CD4-positive, alpha-beta memory T cell (primary cell): ENCODE results near the gene SLC35G6. TPM values are rescaled to one million over a fixed set of nuclear protein-coding genes. Genes with fewer than 3 reads are reported as not detected.

Experiments used
- CTCF ChIA-PET: fragments of 350-600 bp; sonication (Branson Sonifier 250); formaldehyde crosslinking; loops from one replicate; lab custom pipeline; 2021; ENCODE audit warnings: inconsistent platforms; ENCODE audit not compliant: partially characterized antibody; lab: Charles Lee
- POLR2A ChIA-PET: fragments of 350-600 bp; sonication (Branson Sonifier 250); formaldehyde crosslinking; loops from one replicate; lab custom pipeline; 2021; ENCODE audit not compliant: partially characterized antibody; lab: Charles Lee
- DNase-seq, 5 donors: peaks; one replicate each; pipeline versions ENCODE4 v3.0.0 to v3.0.0-alpha.2; 2020 to 2022; ENCODE audit warnings: mixed read lengths in 1 of 5
- H3K27ac ChIP-seq: one replicate; pipeline ENCODE4 v1.7.0; 2013; ENCODE audit warnings: low read depth, low read length
- H3K27me3 ChIP-seq: 2 replicates; pipeline ENCODE4 v1.7.0; 2013; ENCODE audit warnings: mild to moderate bottlenecking, low read length, moderate library complexity; ENCODE audit not compliant: insufficient read depth
- H3K36me3 ChIP-seq: 2 replicates; pipeline ENCODE4 v1.7.0; 2013; ENCODE audit warnings: mild to moderate bottlenecking, low read length, moderate library complexity; ENCODE audit not compliant: insufficient read depth
- H3K4me1 ChIP-seq: 2 replicates; pipeline ENCODE4 v1.7.0; 2013; ENCODE audit warnings: mild to moderate bottlenecking, low read length, moderate library complexity; ENCODE audit not compliant: insufficient read depth
- H3K4me3 ChIP-seq, 2 donors: one replicate each; pipeline ENCODE4 v1.7.0; 2013; ENCODE audit warnings: low read length in 2 of 2, mild to moderate bottlenecking in 1 of 2
- H3K9me3 ChIP-seq, 2 donors: one replicate each; pipeline ENCODE4 v1.7.0; 2013; ENCODE audit warnings: low read length in 2 of 2, control low read depth in 1 of 2; ENCODE audit not compliant: control insufficient read depth in 1 of 2
- H3K27ac Mint-ChIP-seq, 7 donors: one replicate each; pipeline ENCODE4 v1.8.0; 2020 to 2021; ENCODE audit warnings: mixed read lengths in 7 of 7, mild to moderate bottlenecking in 6 of 7, inconsistent platforms in 3 of 7, moderate library complexity in 3 of 7
- H3K27me3 Mint-ChIP-seq, 2 donors: one replicate each; pipeline ENCODE4 v1.8.0; 2020 to 2021; ENCODE audit warnings: mixed read lengths in 2 of 2
- H3K36me3 Mint-ChIP-seq, 2 donors: one replicate each; pipeline ENCODE4 v1.8.0; 2020 to 2021; ENCODE audit warnings: mixed read lengths in 2 of 2, inconsistent platforms in 1 of 2, mild to moderate bottlenecking in 1 of 2
- H3K4me1 Mint-ChIP-seq, 4 donors: one replicate each; pipeline ENCODE4 v1.8.0; 2020 to 2021; ENCODE audit warnings: mixed read lengths in 4 of 4, mild to moderate bottlenecking in 1 of 4
- H3K4me3 Mint-ChIP-seq, 8 donors: one replicate each; pipeline ENCODE4 v1.8.0; 2020 to 2021; ENCODE audit warnings: mixed read lengths in 8 of 8, mild to moderate bottlenecking in 7 of 8, moderate library complexity in 6 of 8, inconsistent platforms in 3 of 8
- H3K9me3 Mint-ChIP-seq, 8 donors: one replicate each; pipeline ENCODE4 v1.8.0; 2020 to 2021; ENCODE audit warnings: mixed read lengths in 8 of 8, mild to moderate bottlenecking in 5 of 8, inconsistent platforms in 3 of 8, moderate library complexity in 1 of 8
- intact Hi-C: fragments of 100-400 bp; cut with micrococcal nuclease; formaldehyde crosslinking; loops from one replicate; pipeline ENCODE4 v1.15.1; 2023
- polyA plus RNA-seq, 2 donors: library from polyadenylated mRNA; unstranded; fragments of 300-500 nt; fragmentation: Illumina TruSeq; gene quantifications; one replicate each; pipeline ENCODE4 v1.2.3, GENCODE V29; 2021
- total RNA-seq, 2 experiments: library from RNA; stranded (reverse); gene quantifications; one replicate each; pipeline ENCODE4 v1.2.3, GENCODE V29; 2021

SLC35G6 gene
- total and polyA plus RNA-seq, 4 experiments from 2014 or later: not detected

DNA sequence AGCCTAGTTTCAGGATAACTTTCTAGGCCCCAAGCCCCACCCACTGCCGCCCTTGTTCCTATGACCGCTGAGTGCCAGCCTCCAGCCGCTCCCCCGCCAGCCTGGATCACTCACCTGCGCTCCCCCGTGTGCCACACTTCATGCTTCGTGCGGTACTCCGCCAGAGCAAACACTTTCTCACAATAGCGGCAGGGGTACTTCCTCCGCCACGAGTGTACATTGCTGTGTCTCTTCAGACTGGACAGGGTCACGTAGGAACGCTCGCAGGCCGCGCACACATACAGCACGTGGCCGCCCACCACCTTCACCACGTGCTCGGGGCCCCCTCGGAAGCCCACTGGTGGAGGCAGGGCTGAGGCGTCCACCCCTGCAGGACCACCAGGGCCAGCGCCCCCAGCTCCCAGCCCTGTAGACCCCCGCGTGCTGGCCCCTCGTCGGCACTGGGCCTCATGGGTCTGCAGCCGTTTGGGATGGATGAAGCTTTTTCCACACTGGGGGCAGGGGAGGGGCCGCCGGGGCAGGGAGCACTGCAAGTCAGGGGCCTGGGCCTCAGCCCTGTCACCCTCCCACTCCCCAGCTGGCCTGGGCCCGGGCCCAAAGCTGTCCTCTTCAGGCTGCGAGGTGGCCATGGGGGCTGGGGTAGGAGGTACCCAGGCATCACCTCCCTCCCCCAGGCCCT lies 15.5 kb upstream of the SLC35G6 start:
- H3K36me3 ChIP-seq: peaks cover 6% of the 10 kb centered on the region
- peaks cover 3% of the 10 kb centered on the region for H3K4me1 ChIP-seq
- Mint-ChIP-seq H3K4me1 (peaks cover 0 to 17% (median 3%) of the 10 kb centered on the region in 4 donors), H3K36me3 (peaks cover 9 to 35% of the 10 kb centered on the region in 2 donors), H3K27ac (no peak overlapping the region), H3K27me3 (no peaks in the 10 kb centered on the region), H3K4me3 (no peak overlapping the region), H3K9me3 (no peaks in the 10 kb centered on the region)
- H3K4me3 ChIP-seq: no peak overlapping the region
- no peak for DNase-seq
- CTCF ChIA-PET: interaction anchor here (1.4 kb wide), 1 partner anchor 28 kb away, joined by 3 read pairs; no protein-coding TSS in a partner anchor
- H3K27me3 ChIP-seq: no peaks in the 10 kb centered on the region
- POLR2A ChIA-PET: interaction anchor here (0.8 to 23.4 kb wide), 4 partner anchors 9 to 24 kb away, joined by 3 to 398 read pairs (median 3); partner anchors contain the start of genes POLR2A, SLC35G6 and ZBTB4
- no peaks in the 10 kb centered on the region for H3K9me3 ChIP-seq
- intact Hi-C loops: no loop called here
- H3K27ac ChIP-seq: no peak overlapping the region

DNA sequence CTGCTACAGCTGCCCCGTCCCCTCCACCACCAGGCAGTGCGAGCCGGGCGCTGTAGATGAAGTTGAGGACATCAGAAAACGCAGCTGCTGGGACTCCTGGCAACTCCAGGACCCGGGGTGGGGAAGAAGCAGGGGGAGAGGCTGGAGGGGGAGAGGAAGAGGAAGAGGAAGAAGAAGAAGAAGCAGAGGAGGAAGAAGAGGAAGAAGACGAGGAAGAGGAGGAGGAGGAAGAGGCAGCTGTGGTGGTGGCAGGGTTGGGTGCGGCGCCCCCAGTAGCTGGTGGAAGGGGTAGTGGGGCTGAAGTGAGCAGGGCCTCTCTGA lies 15.0 kb upstream of the SLC35G6 start:
- Mint-ChIP-seq H3K27me3 (no peaks in the 10 kb centered on the region), H3K4me1 (peaks cover under 1 to 15% (median 2%) of the 10 kb centered on the region in 4 donors), H3K9me3 (no peaks in the 10 kb centered on the region), H3K27ac (no peak overlapping the region), H3K4me3 (no peak overlapping the region), H3K36me3 (peaks cover 6 to 31% of the 10 kb centered on the region in 2 donors)
- ChIA-PET CTCF (no interaction called here), POLR2A (interaction anchor here (0.8 to 23.4 kb wide), 4 partner anchors 10 to 25 kb away, joined by 3 to 398 read pairs (median 3); partner anchors contain the start of genes POLR2A, SLC35G6 and ZBTB4)
- H3K27ac ChIP-seq: no peak overlapping the region
- no peak for DNase-seq
- H3K36me3 ChIP-seq: peaks cover 6% of the 10 kb centered on the region
- H3K4me1 ChIP-seq: peaks cover 3% of the 10 kb centered on the region
- H3K27me3 ChIP-seq: no peaks in the 10 kb centered on the region
- intact Hi-C loops: no loop called here
- no peaks in the 10 kb centered on the region for H3K9me3 ChIP-seq
- H3K4me3 ChIP-seq: no peak overlapping the region

DNA sequence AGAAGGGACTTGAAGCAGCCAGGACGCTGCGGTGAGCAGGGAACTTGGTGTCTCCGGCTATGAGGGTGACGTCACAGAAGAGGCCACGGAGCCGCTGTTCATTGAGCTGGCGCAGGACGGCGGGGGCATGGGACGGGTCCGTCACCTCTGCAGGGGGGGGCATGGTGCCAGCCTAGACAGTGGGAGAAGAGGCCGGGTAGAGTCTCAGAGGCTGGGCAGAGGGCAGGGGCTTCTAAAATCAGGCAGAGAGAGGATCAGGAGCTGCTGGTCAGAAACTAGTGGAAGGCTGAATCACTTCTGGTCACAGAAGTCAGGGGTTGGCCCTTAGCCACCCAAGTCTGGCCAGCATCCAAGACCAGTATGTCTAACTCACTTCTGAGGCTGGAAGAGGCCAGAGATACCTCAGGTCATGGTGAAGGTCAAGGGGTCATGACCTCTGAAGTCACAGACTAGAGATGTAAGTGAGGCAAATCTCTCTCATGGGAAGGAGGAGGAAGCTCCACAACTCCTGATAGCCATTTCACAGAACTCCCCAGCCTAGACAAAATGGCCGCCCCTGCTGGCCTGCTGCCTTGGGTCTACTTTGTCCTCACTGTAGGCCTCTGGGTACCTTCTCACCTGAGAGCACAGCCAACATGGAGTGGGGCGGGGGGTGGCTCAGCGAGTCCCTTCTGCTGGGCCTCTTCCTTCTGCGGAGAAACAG lies 14.5 kb upstream of the SLC35G6 start:
- Mint-ChIP-seq H3K27ac (peak overlapping the region in 1 of 7 donors; percentile 40), H3K4me3 (no peak overlapping the region), H3K36me3 (peaks cover 3 to 28% of the 10 kb centered on the region in 2 donors), H3K4me1 (peaks cover 4 to 18% (median 6%) of the 10 kb centered on the region in 4 donors), H3K9me3 (no peaks in the 10 kb centered on the region), H3K27me3 (no peaks in the 10 kb centered on the region)
- no peak overlapping the region for H3K4me3 ChIP-seq
- DNase-seq: no peak
- ChIA-PET CTCF (interaction anchor here (1.6 kb wide), 2 partner anchors 9 to 30 kb away, joined by 3 to 4 read pairs; no protein-coding TSS in a partner anchor), POLR2A (interaction anchor here (0.8 to 23.4 kb wide), 2 partner anchors 11 to 15 kb away, joined by 3 to 398 read pairs; partner anchors contain the start of genes POLR2A, SLC35G6 and ZBTB4)
- no peak overlapping the region for H3K27ac ChIP-seq
- no peaks in the 10 kb centered on the region for H3K9me3 ChIP-seq
- no peaks in the 10 kb centered on the region for H3K27me3 ChIP-seq
- intact Hi-C loops: no loop called here
- peaks cover 6% of the 10 kb centered on the region for H3K36me3 ChIP-seq
- peaks cover 8% of the 10 kb centered on the region for H3K4me1 ChIP-seq

DNA sequence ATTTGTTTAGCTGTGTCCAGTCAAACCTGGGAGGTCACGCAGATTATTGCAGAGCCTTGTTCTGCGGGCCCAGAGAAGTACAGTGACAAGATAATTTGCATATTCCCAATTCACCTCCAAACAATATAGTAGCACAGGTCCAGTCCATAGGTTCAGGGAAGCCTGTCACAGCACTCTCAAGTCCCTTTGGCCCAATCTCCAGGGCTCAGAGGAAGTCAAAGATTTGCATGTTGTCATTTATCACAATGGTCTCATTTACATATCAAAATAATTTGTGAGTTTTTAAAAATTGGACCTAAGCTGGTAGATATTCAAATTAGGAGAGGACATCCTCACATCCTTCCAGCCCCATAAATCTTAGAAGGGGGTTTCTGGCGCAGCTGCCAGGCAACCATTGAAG lies 13.7 kb upstream of the SLC35G6 start:
- Mint-ChIP-seq H3K9me3 (no peaks in the 10 kb centered on the region), H3K27me3 (no peaks in the 10 kb centered on the region), H3K27ac (peak overlapping the region in 2 of 7 donors; percentile 26 to 40), H3K36me3 (peaks cover 3 to 26% of the 10 kb centered on the region in 2 donors), H3K4me1 (peaks cover 7 to 23% (median 10%) of the 10 kb centered on the region in 4 donors), H3K4me3 (no peak overlapping the region)
- no peak overlapping the region for H3K27ac ChIP-seq
- H3K4me3 ChIP-seq: no peak overlapping the region
- no peaks in the 10 kb centered on the region for H3K27me3 ChIP-seq
- peaks cover 6% of the 10 kb centered on the region for H3K36me3 ChIP-seq
- POLR2A ChIA-PET: interaction anchor here (23.4 kb wide), 1 partner anchor 14 kb away, joined by 398 read pairs; the partner anchor contains the start of genes POLR2A, SLC35G6 and ZBTB4
- intact Hi-C loops: no loop called here
- H3K4me1 ChIP-seq: peaks cover 10% of the 10 kb centered on the region
- no peak for DNase-seq
- H3K9me3 ChIP-seq: no peaks in the 10 kb centered on the region
- CTCF ChIA-PET: interaction anchor here (0.5 to 1.6 kb wide), 3 partner anchors 9 to 55 kb away, joined by 3 to 4 read pairs (median 3); no protein-coding TSS in a partner anchor

DNA sequence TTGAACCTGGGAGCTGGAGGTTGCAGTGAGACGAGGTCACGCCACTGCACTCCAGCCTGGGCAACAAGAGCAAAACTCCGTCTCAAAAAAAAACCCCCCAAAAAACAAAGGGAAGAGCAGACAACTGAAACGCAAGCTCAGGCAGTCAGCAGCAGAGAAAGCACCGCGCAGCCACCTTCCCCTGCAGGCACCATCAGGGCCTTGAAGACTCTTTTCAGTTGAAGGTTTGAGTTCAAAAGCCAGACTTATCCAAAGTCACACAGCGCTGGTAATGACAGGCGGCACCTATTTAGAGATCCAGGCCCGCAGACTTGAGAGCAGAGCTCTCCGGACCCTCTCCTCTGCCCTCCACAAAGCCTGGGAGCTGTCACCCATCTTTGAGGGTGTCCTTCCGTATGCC lies 13.0 kb upstream of the SLC35G6 start:
- peaks cover 3 to 25% of the 10 kb centered on the region in 2 donors for H3K36me3 Mint-ChIP-seq
- peaks cover 6% of the 10 kb centered on the region for H3K36me3 ChIP-seq
- CTCF ChIA-PET: interaction anchor here (0.5 to 1.6 kb wide), 3 partner anchors 8 to 54 kb away, joined by 3 to 4 read pairs (median 3); no protein-coding TSS in a partner anchor
- no peak for DNase-seq
- H3K9me3 ChIP-seq: no peaks in the 10 kb centered on the region
- no peaks in the 10 kb centered on the region for H3K27me3 ChIP-seq
- intact Hi-C loops: no loop called here
- no peak overlapping the region for H3K4me3 Mint-ChIP-seq
- no peak overlapping the region for H3K4me3 ChIP-seq
- no peaks in the 10 kb centered on the region for H3K27me3 Mint-ChIP-seq
- no peak overlapping the region for H3K27ac ChIP-seq
- H3K9me3 Mint-ChIP-seq: no peaks in the 10 kb centered on the region
- H3K4me1 ChIP-seq: peaks cover 10% of the 10 kb centered on the region
- H3K4me1 Mint-ChIP-seq: peaks cover 7 to 30% (median 10%) of the 10 kb centered on the region in 4 donors
- H3K27ac Mint-ChIP-seq: peak overlapping the region in 2 of 7 donors; percentile 23 to 41
- POLR2A ChIA-PET: interaction anchor here (23.4 kb wide), 1 partner anchor 14 kb away, joined by 398 read pairs; the partner anchor contains the start of genes POLR2A, SLC35G6 and ZBTB4

DNA sequence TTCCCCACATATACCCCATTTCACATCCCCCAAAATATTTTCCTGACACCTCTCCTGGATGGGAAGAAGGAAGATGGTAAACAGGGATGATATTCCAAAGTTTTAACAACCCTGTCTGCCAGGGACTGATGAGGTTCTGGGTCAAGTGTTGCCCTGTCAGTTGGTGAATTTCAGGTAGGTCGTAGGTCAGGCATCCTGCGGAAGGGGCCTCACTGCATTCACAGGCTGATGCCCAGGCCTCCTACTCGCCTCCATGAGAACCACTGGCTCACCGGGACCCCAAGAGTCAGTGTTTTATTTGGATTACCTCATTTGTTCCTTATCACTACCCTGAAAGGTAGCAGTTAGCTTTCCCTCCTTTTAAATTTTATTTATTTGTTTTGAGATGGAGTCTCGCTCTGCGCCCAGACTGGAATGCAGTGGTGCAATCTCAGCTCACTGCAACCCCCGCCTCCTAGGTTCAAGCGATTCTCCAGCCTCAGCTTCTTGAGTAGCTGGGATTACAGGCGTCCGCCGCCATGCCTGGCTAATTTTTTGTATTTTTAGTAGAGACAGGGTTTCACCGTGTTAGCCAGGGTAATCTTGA lies 12.3 kb upstream of the SLC35G6 start:
- Histone ChIP-seq H3K36me3 (peaks cover 6% of the 10 kb centered on the region), H3K9me3 (no peaks in the 10 kb centered on the region), H3K27ac (no peak overlapping the region), H3K4me1 (peaks cover 10% of the 10 kb centered on the region), H3K4me3 (no peak overlapping the region), H3K27me3 (no peaks in the 10 kb centered on the region)
- ChIA-PET POLR2A (interaction anchor here (23.4 kb wide), 1 partner anchor 13 kb away, joined by 398 read pairs; the partner anchor contains the start of genes POLR2A, SLC35G6 and ZBTB4), CTCF (interaction anchor here (1.6 kb wide), 1 partner anchor 32 kb away, joined by 4 read pairs; no protein-coding TSS in a partner anchor)
- DNase-seq: no peak
- Mint-ChIP-seq H3K27me3 (no peaks in the 10 kb centered on the region), H3K36me3 (peaks cover 3 to 21% of the 10 kb centered on the region in 2 donors), H3K27ac (peak overlapping the region in 1 of 7 donors; percentile 23), H3K9me3 (no peaks in the 10 kb centered on the region), H3K4me1 (peaks cover 7 to 36% (median 10%) of the 10 kb centered on the region in 4 donors), H3K4me3 (no peak overlapping the region)
- intact Hi-C loops: no loop called here
